Measurements from ENCODE around the gene PLEKHH2. TPM values are rescaled to one million over a fixed set of nuclear protein-coding genes. Genes with fewer than 3 reads are reported as not detected.

PLEKHH2 gene
- total RNA-seq, 1 donor from 2014 or later: 0.20 TPM

DNA sequence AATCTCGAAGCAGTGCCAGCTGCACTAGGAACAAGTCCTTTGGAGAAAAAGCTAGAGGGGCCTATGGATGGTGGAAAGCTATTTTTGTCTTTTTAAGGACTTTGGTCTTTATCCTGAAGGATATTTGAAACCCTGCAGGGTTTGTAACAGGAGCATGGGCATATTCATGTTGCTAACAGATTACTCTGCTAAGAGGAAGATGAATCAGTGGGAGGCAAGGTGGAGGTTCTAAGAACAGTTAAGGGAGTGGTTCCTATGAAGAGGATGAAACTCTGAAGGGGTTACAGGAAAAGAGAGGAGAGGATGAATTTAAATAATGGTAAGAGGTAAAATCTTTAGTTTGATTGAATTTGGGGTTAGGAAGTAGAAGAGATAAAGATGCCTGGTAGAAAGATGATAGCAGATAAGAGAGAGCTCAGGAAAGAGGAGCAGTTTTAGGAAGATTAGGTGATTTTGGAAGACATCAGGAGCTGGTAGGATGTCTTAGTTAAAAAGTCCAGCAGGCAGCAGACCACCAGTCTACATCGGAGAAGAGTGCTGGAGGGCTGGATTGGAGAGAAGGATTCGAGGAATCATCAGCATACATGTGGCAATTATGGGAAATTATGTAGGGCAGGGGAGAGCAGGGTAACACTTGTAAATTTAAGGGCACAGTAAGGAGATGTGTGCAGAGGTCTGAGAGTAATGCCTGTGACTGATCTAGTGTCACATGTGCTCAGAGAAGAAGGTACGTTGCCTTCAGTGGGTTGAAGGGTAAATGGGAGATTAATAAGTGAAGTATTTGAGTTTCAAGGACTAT lies 78.4 kb downstream of the PLEKHH2 start:
- no peak for DNase-seq (ENCODE audit: low read depth, low spot score)

GRCh38 chr2:43717322-43717721 lies 80.3 kb downstream of the PLEKHH2 start:
- DNase-seq (ENCODE audit: low read depth, low spot score): no peak

- DNase-seq (ENCODE audit: low read depth, low spot score): no peak
These were observed 81.6 kb downstream of the PLEKHH2 start for GRCh38 chr2:43718530-43719124.

DNA sequence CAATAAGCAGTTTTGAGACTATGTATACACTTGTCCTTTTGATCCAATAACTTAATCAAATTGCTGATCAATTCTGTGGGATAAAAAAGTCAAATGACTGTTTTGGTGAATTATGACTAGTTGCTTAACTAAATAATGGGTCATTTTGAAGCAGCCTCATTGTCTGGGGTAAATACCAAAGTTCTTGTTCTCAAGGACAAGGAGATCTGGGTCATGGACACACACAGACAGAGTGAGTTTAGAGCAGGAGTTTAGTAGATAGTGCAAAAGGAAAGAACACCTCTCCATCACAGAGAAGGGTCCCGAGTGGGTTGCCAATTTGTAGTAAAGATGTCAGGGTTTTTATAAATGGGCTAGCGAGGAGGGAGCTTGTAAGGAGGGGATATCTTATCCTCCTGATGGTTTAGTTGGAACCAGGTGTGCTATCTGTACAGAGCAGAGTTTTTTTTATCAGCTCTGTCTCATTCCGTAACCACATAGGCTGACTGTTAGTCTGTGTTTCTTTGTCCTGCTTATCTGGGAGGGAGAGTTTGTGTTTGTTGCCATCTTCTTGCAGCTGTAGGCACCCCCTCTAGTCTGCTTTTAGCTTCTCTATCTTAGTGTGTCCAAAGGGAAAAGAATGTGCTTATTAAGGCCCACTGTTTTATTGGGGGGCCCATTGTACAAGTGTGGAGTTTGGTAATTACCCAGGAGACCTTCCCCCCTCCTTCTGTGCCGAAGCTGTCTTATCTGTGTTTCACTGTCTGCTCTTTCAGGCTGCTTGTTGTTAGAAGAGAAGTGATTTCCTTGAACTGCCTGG lies 87.9 kb downstream of the PLEKHH2 start:
- no peak for DNase-seq (ENCODE audit: low read depth, low spot score)

- no peak for DNase-seq (ENCODE audit: low read depth, low spot score)
These were observed 88.7 kb downstream of the PLEKHH2 start for GRCh38 chr2:43725711-43726246.

DNA sequence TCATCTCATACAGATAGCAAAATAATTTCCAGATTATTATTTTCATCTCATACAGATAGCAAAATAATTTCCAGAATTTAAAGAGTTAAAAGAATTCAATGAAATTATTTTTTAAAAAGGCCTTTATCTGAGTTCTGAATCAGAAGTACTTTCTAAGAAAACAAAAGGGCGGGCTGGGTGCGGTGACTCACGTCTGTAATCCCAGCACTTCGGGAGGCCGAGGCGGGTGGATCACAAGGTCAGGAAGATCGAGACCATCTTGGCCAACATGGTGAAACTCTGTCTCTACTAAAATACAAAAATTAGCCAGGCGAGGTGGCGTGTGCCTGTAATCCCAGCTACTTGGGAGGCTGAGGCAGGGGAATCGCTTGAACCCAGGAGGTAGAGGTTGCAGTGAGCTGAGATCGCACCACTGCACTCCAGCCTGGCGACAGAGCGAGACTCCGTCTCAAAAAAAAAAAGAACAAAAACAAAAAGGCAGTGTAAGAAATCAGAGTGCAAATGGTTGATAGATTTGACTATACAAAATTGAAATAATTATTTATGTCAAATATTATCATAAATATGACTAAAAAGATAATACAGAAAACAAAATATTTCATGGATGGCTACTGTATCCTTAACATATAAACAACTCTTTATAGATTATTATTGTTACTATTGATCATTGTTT lies 90.0 kb downstream of the PLEKHH2 start:
- peak; percentile 0 for DNase-seq (ENCODE audit: low read depth, low spot score)

GRCh38 chr2:43727634-43728014 lies 90.6 kb downstream of the PLEKHH2 start:
- DNase-seq (ENCODE audit: low read depth, low spot score): no peak

- DNase-seq (ENCODE audit: low read depth, low spot score): no peak
These were observed 92.6 kb downstream of the PLEKHH2 start for GRCh38 chr2:43729491-43730174.

DNA sequence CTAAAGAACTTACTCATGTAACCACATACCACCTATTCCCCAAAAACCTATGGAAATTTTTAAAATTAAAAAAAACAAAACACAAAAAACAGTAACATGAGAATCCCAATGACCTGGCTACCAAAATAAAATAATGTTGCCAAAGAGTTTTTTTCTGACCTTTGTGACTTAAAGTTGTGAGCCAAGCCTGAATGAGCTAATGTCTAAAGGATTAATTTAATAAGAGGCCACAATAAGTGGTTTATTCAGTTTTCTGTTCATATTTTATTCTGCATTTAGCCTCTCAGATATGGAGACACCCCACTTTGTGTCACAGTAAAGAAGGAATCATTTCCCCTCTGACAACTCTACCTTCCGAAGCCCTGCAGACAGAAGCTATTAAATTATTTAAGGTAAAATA lies 94.2 kb downstream of the PLEKHH2 start:
- DNase-seq (ENCODE audit: low read depth, low spot score): no peak

DNA sequence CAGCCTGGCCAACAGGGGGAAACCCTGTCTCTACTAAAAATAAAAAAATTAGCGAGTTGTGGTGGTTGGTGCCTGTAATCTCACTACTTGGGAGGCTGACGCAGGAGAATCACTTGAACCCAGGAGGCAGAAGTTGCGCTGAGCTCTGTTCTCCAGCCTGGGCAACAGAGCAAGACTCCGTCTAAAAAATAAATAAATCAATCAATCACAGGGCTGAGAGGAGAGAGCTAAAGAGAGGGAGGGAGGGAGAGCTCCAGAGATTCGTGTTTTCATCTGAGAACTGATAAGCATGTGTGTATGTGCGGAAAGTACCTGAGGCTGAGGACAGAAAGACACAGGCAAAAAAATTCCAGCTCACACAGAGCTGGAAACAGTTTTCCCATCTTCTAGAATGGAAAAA lies 99.6 kb downstream of the PLEKHH2 start:
- DNase-seq (ENCODE audit: low read depth, low spot score): no peak

- DNase-seq (ENCODE audit: low read depth, low spot score): no peak
These were observed 100.2 kb downstream of the PLEKHH2 start for GRCh38 chr2:43737097-43737854.

DNA sequence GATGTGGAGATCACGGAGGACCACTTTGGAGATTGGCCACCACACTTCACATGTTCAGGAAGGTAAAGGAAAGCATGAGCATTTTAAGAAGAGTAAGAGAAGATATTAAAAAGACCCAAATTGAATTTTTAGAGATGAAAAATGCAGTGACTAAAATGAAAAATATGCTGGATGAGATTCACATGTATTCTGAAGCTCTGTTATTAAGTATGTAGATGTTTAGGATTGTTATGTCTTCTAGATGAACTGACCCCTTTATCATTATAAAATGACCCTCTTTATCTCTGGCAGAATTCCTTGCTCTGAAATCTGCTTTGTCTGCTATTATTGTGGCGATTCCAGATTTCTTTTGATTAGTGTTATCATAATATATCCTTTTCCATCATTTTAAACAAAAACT lies 100.8 kb downstream of the PLEKHH2 start:
- no peak for DNase-seq (ENCODE audit: low read depth, low spot score)

GRCh38 chr2:43738257-43738656 lies 101.2 kb downstream of the PLEKHH2 start:
- DNase-seq (ENCODE audit: low read depth, low spot score): no peak

GRCh38 chr2:43743706-43744105 lies 106.6 kb downstream of the PLEKHH2 start:
- no peak for DNase-seq (ENCODE audit: low read depth, low spot score)

GRCh38 chr2:43745457-43745856 lies 108.4 kb downstream of the PLEKHH2 start:
- DNase-seq (ENCODE audit: low read depth, low spot score): no peak

GRCh38 chr2:43748333-43748732 lies 111.3 kb downstream of the PLEKHH2 start:
- DNase-seq (ENCODE audit: low read depth, low spot score): no peak

DNA sequence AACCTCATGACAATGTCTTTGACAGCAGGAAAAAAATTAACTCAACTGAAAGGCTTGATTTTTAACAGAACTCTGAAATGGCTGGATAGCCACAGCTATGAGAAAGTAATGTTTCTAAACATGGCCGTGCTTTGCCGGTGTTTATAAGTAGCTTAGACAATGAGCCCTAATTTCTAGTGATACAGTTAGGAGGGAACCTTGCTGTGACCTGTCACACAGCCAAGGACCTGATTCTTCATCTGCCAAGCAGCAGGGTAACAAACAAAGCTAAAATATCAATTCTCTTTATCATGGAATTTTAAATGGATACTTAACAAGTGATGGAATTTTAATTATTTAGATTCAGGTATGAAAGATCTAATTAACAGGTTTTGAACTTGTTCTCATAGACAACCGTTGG lies 112.5 kb downstream of the PLEKHH2 start:
- DNase-seq (ENCODE audit: low read depth, low spot score): no peak

GRCh38 chr2:43751476-43751990 lies 114.5 kb downstream of the PLEKHH2 start:
- no peak for DNase-seq (ENCODE audit: low read depth, low spot score)

DNA sequence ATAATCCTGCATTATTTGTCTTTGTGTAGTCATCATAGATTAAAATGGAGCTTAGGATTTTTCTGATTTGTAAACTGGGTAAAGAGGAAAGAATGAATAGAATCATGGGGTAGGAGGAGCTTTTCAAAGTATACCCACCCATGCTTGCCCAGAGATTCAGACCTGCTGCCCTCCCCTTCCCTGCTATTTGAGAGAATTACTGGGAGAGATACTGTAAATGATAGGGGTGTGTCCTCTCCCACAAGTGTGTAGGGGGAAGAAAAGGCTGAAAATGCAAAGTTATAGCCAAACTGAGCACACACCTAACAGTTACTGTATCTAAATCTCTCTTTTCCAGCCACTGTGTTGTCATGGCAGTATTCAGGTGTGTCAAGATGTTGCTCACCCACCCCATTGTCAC lies 115.2 kb downstream of the PLEKHH2 start:
- DNase-seq (ENCODE audit: low read depth, low spot score): no peak

GRCh38 chr2:43754180-43754579 lies 117.1 kb downstream of the PLEKHH2 start:
- DNase-seq (ENCODE audit: low read depth, low spot score): no peak

All from pulmonary artery endothelial cell (primary cell).